Parathyroid adenoma (tissue), 2 donors: Measurements from ENCODE around the gene SPDEF.

Experiments used
- H2AFZ ChIP-seq: fragments of 300-600 bp; sonication (generic); one replicate; pipeline ENCODE4 v1.7.0; 2017; ENCODE audit warnings: antibody characterized with exemption, mild to moderate bottlenecking
- H3K27ac ChIP-seq: fragments of 300-600 bp; sonication (generic); one replicate; pipeline ENCODE4 v1.7.0; 2017
- H3K27me3 ChIP-seq: fragments of 300-600 bp; sonication (generic); one replicate; pipeline ENCODE4 v1.7.0; 2017; ENCODE audit warnings: low read length; ENCODE audit not compliant: control insufficient read depth, insufficient read depth
- H3K36me3 ChIP-seq: fragments of 300-600 bp; sonication (generic); one replicate; pipeline ENCODE4 v1.7.0; 2017; ENCODE audit warnings: low read length; ENCODE audit not compliant: control insufficient read depth, insufficient read depth
- H3K4me1 ChIP-seq: fragments of 300-600 bp; sonication (generic); one replicate; pipeline ENCODE4 v1.7.0; 2017; ENCODE audit warnings: control low read depth
- H3K4me2 ChIP-seq: fragments of 300-600 bp; sonication (generic); one replicate; pipeline ENCODE4 v1.7.0; 2017; ENCODE audit warnings: low read length
- H3K4me3 ChIP-seq: fragments of 300-600 bp; sonication (generic); one replicate; pipeline ENCODE4 v1.7.0; 2017; ENCODE audit warnings: low read depth, low read length
- H3K79me2 ChIP-seq: fragments of 300-600 bp; sonication (generic); one replicate; pipeline ENCODE4 v1.7.0; 2017; ENCODE audit warnings: control low read depth
- H3K9ac ChIP-seq: fragments of 300-600 bp; sonication (generic); one replicate; pipeline ENCODE4 v1.7.0; 2017; ENCODE audit warnings: mild to moderate bottlenecking
- H3K9me3 ChIP-seq: fragments of 300-600 bp; sonication (generic); one replicate; pipeline ENCODE4 v1.7.0; 2017; ENCODE audit warnings: low read length; ENCODE audit not compliant: control insufficient read depth
- TF ChIP-seq, protein P1 (sequence below): fragments of 300-600 bp; sonication (generic); IDR thresholded peaks from one replicate; pipeline ENCODE4 v1.7.0; 2017; ENCODE audit warnings: antibody characterized with exemption, mild to moderate bottlenecking
- donor health status: primary hyperparathyroidism.

SPDEF gene

DNA sequence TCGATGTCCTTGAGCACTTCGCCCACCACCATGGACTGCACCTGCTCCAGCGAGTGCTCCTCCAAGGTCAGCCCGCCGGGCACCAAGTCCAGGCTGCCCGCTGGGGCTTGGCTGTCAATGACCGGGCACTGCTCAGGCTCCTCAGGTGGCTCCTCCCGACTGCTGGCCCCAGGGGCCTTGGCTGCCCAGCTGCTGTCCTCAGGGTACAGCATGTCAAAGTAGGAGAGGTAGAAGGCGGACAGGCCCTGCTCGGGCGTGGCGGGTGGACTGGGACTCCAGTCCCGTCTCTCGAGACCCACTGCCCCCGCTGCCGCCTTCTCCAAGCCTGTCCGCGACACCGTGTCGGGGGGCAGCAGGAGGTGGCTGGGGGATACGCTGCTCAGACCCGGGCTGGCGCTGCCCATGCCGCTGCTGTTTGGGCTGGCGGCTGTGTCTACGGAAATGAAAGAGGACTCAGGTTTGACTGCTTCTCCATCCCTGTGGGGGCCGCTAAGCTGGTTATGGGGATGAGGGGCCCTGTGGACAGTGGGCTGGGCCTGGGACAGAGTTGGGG, 12.0 kb downstream of the SPDEF start:
- TF ChIP-seq, protein P1, sequence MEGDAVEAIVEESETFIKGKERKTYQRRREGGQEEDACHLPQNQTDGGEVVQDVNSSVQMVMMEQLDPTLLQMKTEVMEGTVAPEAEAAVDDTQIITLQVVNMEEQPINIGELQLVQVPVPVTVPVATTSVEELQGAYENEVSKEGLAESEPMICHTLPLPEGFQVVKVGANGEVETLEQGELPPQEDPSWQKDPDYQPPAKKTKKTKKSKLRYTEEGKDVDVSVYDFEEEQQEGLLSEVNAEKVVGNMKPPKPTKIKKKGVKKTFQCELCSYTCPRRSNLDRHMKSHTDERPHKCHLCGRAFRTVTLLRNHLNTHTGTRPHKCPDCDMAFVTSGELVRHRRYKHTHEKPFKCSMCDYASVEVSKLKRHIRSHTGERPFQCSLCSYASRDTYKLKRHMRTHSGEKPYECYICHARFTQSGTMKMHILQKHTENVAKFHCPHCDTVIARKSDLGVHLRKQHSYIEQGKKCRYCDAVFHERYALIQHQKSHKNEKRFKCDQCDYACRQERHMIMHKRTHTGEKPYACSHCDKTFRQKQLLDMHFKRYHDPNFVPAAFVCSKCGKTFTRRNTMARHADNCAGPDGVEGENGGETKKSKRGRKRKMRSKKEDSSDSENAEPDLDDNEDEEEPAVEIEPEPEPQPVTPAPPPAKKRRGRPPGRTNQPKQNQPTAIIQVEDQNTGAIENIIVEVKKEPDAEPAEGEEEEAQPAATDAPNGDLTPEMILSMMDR, result no peak
- Histone ChIP-seq H3K4me2 (no peak overlapping the region), H3K27ac (no peak overlapping the region), H3K9ac (no peak overlapping the region), H3K4me3 (no peak overlapping the region), H3K9me3 (no peaks in the 10 kb centered on the region), H3K4me1 (peaks cover 2% of the 10 kb centered on the region), H3K36me3 (no peaks in the 10 kb centered on the region), H3K79me2 (no peaks in the 10 kb centered on the region), H3K27me3 (no peaks in the 10 kb centered on the region), H2AFZ (no peak overlapping the region)

DNA sequence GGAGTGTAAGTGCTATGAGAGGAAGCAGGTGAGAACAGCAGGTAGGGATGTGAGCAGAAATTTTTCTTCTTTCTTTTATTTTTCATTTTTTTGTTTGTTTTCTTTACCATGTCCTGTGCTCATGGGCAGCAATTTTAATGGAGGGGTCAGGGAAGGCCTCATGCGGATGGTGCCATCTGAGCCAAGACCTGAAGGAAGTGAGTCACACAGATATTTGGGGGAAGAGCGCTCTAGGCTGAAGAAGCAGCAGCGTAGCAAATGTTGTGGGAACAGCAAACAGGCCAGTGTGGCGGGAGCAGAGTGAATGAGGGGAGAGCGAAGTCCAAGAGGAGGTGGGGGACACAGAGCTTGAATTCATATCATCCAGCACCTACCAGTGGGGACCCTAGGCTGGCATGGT, 12.7 kb downstream of the SPDEF start:
- no peaks in the 10 kb centered on the region for H3K9me3 ChIP-seq
- TF ChIP-seq, protein P1, result no peak
- H3K4me1 ChIP-seq, result peaks cover 2% of the 10 kb centered on the region
- H3K27me3 ChIP-seq, result no peaks in the 10 kb centered on the region
- H3K4me2 ChIP-seq, result no peak overlapping the region
- no peak overlapping the region for H2AFZ ChIP-seq
- no peak overlapping the region for H3K4me3 ChIP-seq
- no peak overlapping the region for H3K9ac ChIP-seq
- no peak overlapping the region for H3K27ac ChIP-seq
- H3K79me2 ChIP-seq, result no peaks in the 10 kb centered on the region
- no peaks in the 10 kb centered on the region for H3K36me3 ChIP-seq

DNA sequence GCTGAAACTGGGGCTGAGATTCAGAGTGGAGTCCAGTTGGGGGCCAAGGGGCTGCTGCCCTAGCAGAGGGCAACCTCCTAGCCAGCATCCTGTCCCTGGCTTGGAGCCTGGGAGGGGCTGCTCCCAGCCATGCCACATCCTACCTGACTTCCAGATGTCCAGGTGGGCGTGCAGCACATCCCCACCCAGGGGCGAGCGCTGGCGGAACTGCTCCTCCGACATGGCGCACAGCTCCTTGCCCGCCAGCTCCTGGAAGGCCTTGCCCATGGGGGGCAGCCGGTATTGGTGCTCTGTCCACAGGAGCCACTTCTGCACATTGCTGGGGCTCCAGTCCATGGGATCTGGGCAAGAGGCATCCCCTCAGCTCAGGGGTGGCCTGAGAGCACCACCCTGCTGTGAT, 15.3 kb downstream of the SPDEF start:
- Histone ChIP-seq H3K4me2 (no peak overlapping the region), H3K79me2 (no peaks in the 10 kb centered on the region), H3K27ac (no peak overlapping the region), H3K36me3 (no peaks in the 10 kb centered on the region), H3K27me3 (no peaks in the 10 kb centered on the region), H3K4me1 (no peaks in the 10 kb centered on the region), H2AFZ (no peak overlapping the region), H3K9me3 (no peaks in the 10 kb centered on the region), H3K9ac (no peak overlapping the region), H3K4me3 (no peak overlapping the region)
- TF ChIP-seq, protein P1, result no peak

DNA sequence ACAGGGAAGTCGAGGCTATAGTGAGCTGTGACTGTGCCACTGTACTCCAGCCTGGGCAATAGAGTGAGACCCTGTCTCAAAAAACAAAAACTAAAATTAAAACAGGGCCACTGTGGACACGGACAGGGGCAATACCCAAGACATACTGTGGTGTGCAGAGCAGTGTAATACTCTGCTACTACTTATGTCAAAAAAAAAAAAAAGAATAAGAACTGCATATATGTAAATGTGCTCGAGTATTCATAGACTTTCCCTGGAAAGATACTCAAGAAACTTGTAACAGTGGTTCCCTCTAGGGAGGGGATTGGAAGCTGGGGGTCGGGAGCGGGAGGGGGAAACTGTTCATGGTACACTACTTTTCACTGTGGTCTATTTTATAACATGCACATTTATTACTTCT, 15.9 kb downstream of the SPDEF start:
- H3K27ac ChIP-seq, result no peak overlapping the region
- H3K27me3 ChIP-seq, result no peaks in the 10 kb centered on the region
- no peak overlapping the region for H3K4me2 ChIP-seq
- no peak overlapping the region for H3K4me3 ChIP-seq
- no peaks in the 10 kb centered on the region for H3K9me3 ChIP-seq
- no peak overlapping the region for H3K9ac ChIP-seq
- no peaks in the 10 kb centered on the region for H3K36me3 ChIP-seq
- TF ChIP-seq, protein P1, result no peak
- H2AFZ ChIP-seq, result no peak overlapping the region
- no peaks in the 10 kb centered on the region for H3K4me1 ChIP-seq
- no peaks in the 10 kb centered on the region for H3K79me2 ChIP-seq

DNA sequence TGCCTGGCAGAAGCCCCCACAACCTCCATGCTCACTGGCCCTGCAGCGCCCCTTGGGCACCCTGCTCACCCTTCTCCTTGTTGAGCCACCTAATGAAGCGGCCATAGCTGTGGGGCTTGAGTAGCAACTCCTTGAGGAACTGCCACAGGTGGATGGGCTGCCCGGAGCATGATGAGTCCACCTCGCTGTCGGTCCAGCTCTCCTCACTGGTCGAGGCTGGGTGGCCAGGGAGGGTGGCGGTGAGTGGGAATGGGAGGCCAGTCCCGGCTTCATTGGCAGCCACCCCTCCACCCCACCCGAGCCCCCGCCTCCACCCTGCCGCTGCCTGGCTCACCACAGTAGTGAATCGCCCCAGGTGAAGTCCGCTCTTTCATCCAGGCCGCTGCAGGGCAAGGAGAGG, 16.9 kb downstream of the SPDEF start:
- TF ChIP-seq, protein P1, result no peak
- no peaks in the 10 kb centered on the region for H3K36me3 ChIP-seq
- no peaks in the 10 kb centered on the region for H3K27me3 ChIP-seq
- H3K9ac ChIP-seq, result no peak overlapping the region
- no peaks in the 10 kb centered on the region for H3K9me3 ChIP-seq
- H3K4me1 ChIP-seq, result no peaks in the 10 kb centered on the region
- no peak overlapping the region for H3K4me2 ChIP-seq
- H3K4me3 ChIP-seq, result no peak overlapping the region
- no peaks in the 10 kb centered on the region for H3K79me2 ChIP-seq
- H2AFZ ChIP-seq, result no peak overlapping the region
- no peak overlapping the region for H3K27ac ChIP-seq
